Upper lobe of right lung (tissue), 1 donor: ENCODE measurements around the gene SERPINB5. TPM values are rescaled to one million over a fixed set of nuclear protein-coding genes. Genes with fewer than 3 reads are reported as not detected.

ENCODE experiments used
- ATAC-seq: fragments of 200-7000 bp; cut with Tn5 transposase; one replicate; pipeline ENCODE4 v1.9.1; 2020; ENCODE audit warnings: mild to moderate bottlenecking, moderate library complexity
- DNase-seq: peaks from one replicate; pipeline ENCODE4 v3.0.0-alpha.2; 2020
- H3K27ac ChIP-seq: fragments of 200-600 bp; one replicate; pipeline ENCODE4 v1.8.0; 2022
- H3K27me3 ChIP-seq: fragments of 200-600 bp; one replicate; pipeline ENCODE4 v1.8.0; 2022; ENCODE audit warnings: mild to moderate bottlenecking
- H3K36me3 ChIP-seq: fragments of 200-600 bp; one replicate; pipeline ENCODE4 v1.8.0; 2022
- H3K4me1 ChIP-seq: fragments of 200-600 bp; one replicate; pipeline ENCODE4 v1.8.0; 2022
- H3K4me3 ChIP-seq: fragments of 200-600 bp; one replicate; pipeline ENCODE4 v1.8.0; 2022; ENCODE audit warnings: mild to moderate bottlenecking
- H3K9me3 ChIP-seq: fragments of 200-600 bp; one replicate; pipeline ENCODE4 v1.8.0; 2022
- intact Hi-C: fragments of 100-400 bp; cut with DNase I; formaldehyde crosslinking; loops from one replicate; pipeline ENCODE4 v1.11.0; 2022
- total RNA-seq: library from RNA; stranded (reverse); fragmentation: NEBNext Ultra II Directional; extraction: Animal tissue kit (Norgen Biotek cat#: 25700); gene quantifications from one replicate; pipeline ENCODE4 v1.2.1, GENCODE V29; 2021
- TF ChIP-seq, protein P1 (sequence below): fragments of 200-600 bp; IDR thresholded peaks from one replicate; pipeline ENCODE4 v1.8.0; 2022; ENCODE audit warnings: antibody characterized with exemption
- donor health status: DM: no; HTN: yes; CAD: no; lungs with severe emphysema.

SERPINB5 gene
- total RNA-seq, 1 donor from 2014 or later, result 0.55 TPM

DNA sequence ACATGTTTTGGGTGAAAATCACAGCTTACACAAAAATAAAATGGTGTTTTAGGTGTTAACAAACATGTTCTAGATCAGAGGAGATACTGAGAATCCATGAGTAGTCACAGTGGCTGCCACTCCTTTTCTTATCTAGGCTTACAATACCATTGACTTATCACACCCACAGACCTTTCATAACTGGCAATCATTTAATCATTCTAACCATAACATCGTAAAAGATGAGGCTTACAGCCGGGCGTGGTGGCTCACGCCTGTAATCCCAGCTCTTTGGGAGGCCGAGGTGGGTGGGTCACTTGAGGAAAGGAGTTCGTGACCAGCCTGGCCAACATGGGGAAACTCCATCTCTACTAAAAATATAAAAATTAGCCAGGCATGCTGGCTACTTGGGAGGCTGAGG, 18.8 kb upstream of the SERPINB5 start:
- no peak for ATAC-seq
- no peak overlapping the region for H3K27ac ChIP-seq
- H3K9me3 ChIP-seq, result no peaks in the 10 kb centered on the region
- intact Hi-C loops, result no loop called here
- H3K4me1 ChIP-seq, result no peaks in the 10 kb centered on the region
- H3K36me3 ChIP-seq, result no peaks in the 10 kb centered on the region
- no peak overlapping the region for H3K4me3 ChIP-seq
- H3K27me3 ChIP-seq, result no peaks in the 10 kb centered on the region
- DNase-seq, result no peak
- TF ChIP-seq, protein P1, sequence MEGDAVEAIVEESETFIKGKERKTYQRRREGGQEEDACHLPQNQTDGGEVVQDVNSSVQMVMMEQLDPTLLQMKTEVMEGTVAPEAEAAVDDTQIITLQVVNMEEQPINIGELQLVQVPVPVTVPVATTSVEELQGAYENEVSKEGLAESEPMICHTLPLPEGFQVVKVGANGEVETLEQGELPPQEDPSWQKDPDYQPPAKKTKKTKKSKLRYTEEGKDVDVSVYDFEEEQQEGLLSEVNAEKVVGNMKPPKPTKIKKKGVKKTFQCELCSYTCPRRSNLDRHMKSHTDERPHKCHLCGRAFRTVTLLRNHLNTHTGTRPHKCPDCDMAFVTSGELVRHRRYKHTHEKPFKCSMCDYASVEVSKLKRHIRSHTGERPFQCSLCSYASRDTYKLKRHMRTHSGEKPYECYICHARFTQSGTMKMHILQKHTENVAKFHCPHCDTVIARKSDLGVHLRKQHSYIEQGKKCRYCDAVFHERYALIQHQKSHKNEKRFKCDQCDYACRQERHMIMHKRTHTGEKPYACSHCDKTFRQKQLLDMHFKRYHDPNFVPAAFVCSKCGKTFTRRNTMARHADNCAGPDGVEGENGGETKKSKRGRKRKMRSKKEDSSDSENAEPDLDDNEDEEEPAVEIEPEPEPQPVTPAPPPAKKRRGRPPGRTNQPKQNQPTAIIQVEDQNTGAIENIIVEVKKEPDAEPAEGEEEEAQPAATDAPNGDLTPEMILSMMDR, result no peak

DNA sequence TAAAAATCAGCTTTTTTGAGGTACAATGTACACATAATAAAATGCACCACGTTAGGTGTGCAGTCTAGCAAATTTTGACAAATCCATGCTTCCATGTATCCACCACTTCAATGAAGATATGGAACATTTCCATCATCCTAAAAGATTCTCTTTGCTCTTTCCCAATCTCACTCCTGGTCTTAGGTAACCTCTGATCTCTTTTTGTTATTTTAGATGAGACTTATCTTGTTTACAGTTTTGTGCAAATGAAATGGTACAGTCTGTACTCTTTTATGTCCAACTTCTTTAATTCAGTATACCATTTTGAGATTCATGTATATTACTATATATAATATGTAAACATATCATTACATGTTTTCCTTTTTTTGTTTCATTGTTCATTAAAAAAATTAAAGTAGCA, 16.3 kb upstream of the SERPINB5 start:
- Histone ChIP-seq H3K4me3 (no peak overlapping the region), H3K27ac (no peak overlapping the region), H3K36me3 (no peaks in the 10 kb centered on the region), H3K4me1 (no peaks in the 10 kb centered on the region), H3K9me3 (no peaks in the 10 kb centered on the region), H3K27me3 (no peaks in the 10 kb centered on the region)
- intact Hi-C loops, result no loop called here
- no peak for ATAC-seq
- TF ChIP-seq, protein P1, result no peak
- no peak for DNase-seq

DNA sequence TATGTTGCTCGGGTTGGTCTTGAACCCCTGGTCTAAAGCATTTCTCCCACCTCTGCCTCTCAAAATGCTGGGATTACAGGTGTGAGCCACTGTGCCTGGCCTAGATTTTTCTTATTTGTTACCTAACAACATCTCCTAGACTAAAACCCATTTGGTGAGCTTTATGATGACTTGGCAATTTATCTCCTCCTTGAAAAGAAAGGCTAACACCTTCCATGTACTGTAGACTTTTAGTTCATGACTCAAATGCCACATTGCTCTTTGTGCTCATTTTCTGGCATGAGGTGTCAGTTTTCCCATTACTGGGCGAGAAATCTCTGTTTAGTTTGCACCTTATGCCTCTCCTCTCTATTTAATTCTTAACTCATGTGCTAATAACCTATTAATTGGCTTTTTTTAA, 12.3 kb upstream of the SERPINB5 start:
- no peaks in the 10 kb centered on the region for H3K27me3 ChIP-seq
- no peak for ATAC-seq
- H3K36me3 ChIP-seq, result no peaks in the 10 kb centered on the region
- intact Hi-C loops, result no loop called here
- no peak overlapping the region for H3K27ac ChIP-seq
- DNase-seq, result no peak
- TF ChIP-seq, protein P1, result no peak
- H3K4me3 ChIP-seq, result no peak overlapping the region
- no peaks in the 10 kb centered on the region for H3K9me3 ChIP-seq
- no peaks in the 10 kb centered on the region for H3K4me1 ChIP-seq

DNA sequence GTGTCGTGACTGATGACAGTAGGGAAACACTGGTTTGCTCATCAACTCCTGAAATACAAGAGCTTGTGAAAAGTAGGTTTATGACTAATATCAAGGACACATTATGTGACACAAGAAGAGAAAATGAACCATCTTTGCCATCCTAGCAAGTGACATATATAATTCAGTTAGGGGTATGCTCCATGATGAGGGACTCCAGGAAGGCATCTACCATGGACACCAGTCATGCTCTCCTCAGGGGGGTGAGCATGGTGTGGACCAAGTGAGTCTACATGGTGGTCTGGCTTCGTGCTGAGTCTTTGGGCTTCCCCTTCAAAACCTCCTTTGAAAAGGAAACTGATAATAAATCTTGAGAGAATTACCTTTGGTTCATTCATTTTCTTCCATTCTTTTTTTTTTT, 11.7 kb upstream of the SERPINB5 start:
- ATAC-seq (no peak), DNase-seq (no peak)

DNA sequence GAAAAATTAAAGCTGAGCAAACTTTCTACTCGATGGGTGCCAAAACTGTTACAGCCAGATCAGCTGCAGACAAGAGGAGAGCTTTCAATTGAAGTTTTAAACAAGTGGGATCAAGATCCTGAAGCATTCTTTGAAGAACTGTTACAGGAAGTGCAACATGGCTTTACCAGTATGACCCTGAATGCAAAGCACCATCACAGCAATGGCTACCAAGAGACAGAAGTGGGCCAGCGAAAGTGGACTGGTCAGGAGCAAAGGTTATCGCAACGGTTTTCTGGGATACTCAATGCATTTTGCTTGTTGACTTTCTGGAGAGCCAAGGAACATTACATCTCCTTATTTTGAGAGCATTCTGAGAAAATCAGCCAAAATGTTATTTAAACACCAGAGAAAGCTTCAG, 9.1 kb upstream of the SERPINB5 start:
- H3K36me3 ChIP-seq, result no peaks in the 10 kb centered on the region
- no peak overlapping the region for H3K4me3 ChIP-seq
- no peaks in the 10 kb centered on the region for H3K9me3 ChIP-seq
- no peaks in the 10 kb centered on the region for H3K4me1 ChIP-seq
- DNase-seq (no peak), ATAC-seq (no peak)
- intact Hi-C loops, result no loop called here
- TF ChIP-seq, protein P1, result no peak
- H3K27me3 ChIP-seq, result no peaks in the 10 kb centered on the region
- H3K27ac ChIP-seq, result no peak overlapping the region

More for the DNA sequence above, 11.7 kb upstream of the SERPINB5 start:
- Histone ChIP-seq H3K27ac (no peak overlapping the region), H3K9me3 (no peaks in the 10 kb centered on the region), H3K36me3 (no peaks in the 10 kb centered on the region), H3K4me3 (no peak overlapping the region), H3K4me1 (no peaks in the 10 kb centered on the region), H3K27me3 (no peaks in the 10 kb centered on the region)
- TF ChIP-seq, protein P1, result no peak
- intact Hi-C loops, result no loop called here

DNA sequence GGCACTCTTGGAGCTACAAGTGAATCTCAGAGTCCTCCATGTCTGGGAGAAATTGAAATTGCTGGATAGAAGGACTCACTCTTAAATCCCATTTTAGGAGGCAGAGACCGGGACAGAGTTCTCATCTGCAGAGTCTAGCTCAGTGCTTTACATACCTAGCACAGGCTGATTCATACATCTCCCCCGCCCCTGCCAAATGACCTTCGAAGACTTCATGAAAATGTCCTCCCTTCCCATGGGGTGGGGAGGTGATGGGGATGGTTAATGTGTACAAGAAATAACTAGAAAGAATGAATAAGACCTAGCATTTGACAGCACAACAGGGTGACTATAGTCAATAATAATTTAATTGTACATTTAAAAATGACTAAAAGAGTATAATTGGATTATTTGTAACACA, 8.2 kb upstream of the SERPINB5 start:
- TF ChIP-seq, protein P1, result no peak
- H3K27ac ChIP-seq, result no peak overlapping the region
- no peaks in the 10 kb centered on the region for H3K9me3 ChIP-seq
- no peaks in the 10 kb centered on the region for H3K27me3 ChIP-seq
- ATAC-seq (no peak), DNase-seq (no peak)
- H3K4me3 ChIP-seq, result no peak overlapping the region
- H3K36me3 ChIP-seq, result no peaks in the 10 kb centered on the region
- no peaks in the 10 kb centered on the region for H3K4me1 ChIP-seq
- intact Hi-C loops, result no loop called here
